ENCODE results near the gene KRTAP5-2.
"Not testable (repeated sequence)": the region's sequence is repeated elsewhere in the genome, so short reads cannot be mapped to it uniquely, and the experiment has no call there.

DNA sequence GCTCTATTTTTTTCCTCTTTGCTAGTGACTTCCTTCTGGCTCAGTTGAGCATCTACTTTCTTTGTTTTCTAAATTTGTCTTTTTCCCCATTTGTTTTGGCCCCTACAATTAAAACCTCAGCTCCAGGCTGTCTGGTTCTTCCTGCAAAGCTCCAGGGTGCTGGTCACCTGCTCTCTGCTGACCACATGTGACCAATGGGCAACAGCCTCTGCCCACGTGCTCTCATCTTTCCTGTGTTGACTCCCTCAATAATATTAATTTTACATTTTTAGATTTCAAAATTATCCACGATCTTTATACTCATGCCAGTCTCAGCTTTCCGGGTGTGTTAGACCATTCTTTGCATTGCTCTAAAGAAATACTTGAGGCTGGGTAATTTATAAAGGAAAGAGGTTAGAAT is 312 bp upstream of the KRTAP5-2 start:
- TF ChIP-seq, protein P1, sequence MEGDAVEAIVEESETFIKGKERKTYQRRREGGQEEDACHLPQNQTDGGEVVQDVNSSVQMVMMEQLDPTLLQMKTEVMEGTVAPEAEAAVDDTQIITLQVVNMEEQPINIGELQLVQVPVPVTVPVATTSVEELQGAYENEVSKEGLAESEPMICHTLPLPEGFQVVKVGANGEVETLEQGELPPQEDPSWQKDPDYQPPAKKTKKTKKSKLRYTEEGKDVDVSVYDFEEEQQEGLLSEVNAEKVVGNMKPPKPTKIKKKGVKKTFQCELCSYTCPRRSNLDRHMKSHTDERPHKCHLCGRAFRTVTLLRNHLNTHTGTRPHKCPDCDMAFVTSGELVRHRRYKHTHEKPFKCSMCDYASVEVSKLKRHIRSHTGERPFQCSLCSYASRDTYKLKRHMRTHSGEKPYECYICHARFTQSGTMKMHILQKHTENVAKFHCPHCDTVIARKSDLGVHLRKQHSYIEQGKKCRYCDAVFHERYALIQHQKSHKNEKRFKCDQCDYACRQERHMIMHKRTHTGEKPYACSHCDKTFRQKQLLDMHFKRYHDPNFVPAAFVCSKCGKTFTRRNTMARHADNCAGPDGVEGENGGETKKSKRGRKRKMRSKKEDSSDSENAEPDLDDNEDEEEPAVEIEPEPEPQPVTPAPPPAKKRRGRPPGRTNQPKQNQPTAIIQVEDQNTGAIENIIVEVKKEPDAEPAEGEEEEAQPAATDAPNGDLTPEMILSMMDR (IDR thresholded peaks at IDR 0.05), result not testable (repeated sequence)
- TF ChIP-seq POLR2A (IDR thresholded peaks at IDR 0.05), result not testable (repeated sequence)
